Frontal cortex (tissue), 4 donors: Measurements from ENCODE around the gene TLK2. TPM values are rescaled to one million over a fixed set of nuclear protein-coding genes. Genes with fewer than 3 reads are reported as not detected.
"Not testable (repeated sequence)": the region's sequence is repeated elsewhere in the genome, so short reads cannot be mapped to it uniquely, and the experiment has no call there.

Source experiments
- DNase-seq, 2 donors: peaks; one replicate each; pipeline ENCODE4 v3.0.0; 2012; ENCODE audit warnings: low spot score in 2 of 2
- FAIRE-seq: peaks from 2 replicates; lab custom pipeline; 2012; peaks lifted over from hg19 to GRCh38; lab: Jason Lieb, UNC
- total RNA-seq: library from RNA; depleted of rRNA; stranded (reverse); fragments of >200 nt; gene quantifications from one replicate; pipeline ENCODE4 v1.2.3, GENCODE V29; 2014
- donor health status: control.
- donor health status: control.
- donor health status: control.

Gene TLK2
- total RNA-seq, 1 donor from 2014 or later: 79.5 TPM

GRCh38 chr17:62478880-62479638 lies 434 bp downstream of the TLK2 start:
- FAIRE-seq: not testable (repeated sequence)
- DNase-seq: peak; percentile 29 to 48

- not testable (repeated sequence) for DNase-seq, FAIRE-seq
These were observed 1.1 kb downstream of the TLK2 start for GRCh38 chr17:62479639-62480258.

- not testable (repeated sequence) for FAIRE-seq, DNase-seq
These were observed 3.9 kb downstream of the TLK2 start for GRCh38 chr17:62482553-62482952.

GRCh38 chr17:62490990-62491389 lies 12.4 kb downstream of the TLK2 start:
- not testable (repeated sequence) for FAIRE-seq

GRCh38 chr17:62493049-62493655 lies 14.5 kb downstream of the TLK2 start:
- not testable (repeated sequence) for FAIRE-seq, DNase-seq

More at GRCh38 chr17:62490990-62491389, 12.4 kb downstream of the TLK2 start:
- not testable (repeated sequence) for DNase-seq

- DNase-seq, FAIRE-seq: not testable (repeated sequence)
These were observed 15.4 kb downstream of the TLK2 start for GRCh38 chr17:62494073-62494472.

GRCh38 chr17:62496344-62496743 lies 17.7 kb downstream of the TLK2 start:
- FAIRE-seq: not testable (repeated sequence)

GRCh38 chr17:62498796-62499195 lies 20.2 kb downstream of the TLK2 start:
- DNase-seq, FAIRE-seq: not testable (repeated sequence)

More at GRCh38 chr17:62496344-62496743, 17.7 kb downstream of the TLK2 start:
- DNase-seq: not testable (repeated sequence)

GRCh38 chr17:62500463-62500862 lies 21.8 kb downstream of the TLK2 start:
- not testable (repeated sequence) for FAIRE-seq, DNase-seq

- not testable (repeated sequence) for DNase-seq, FAIRE-seq
These were observed 26.2 kb downstream of the TLK2 start for GRCh38 chr17:62504857-62505256.

- DNase-seq, FAIRE-seq: not testable (repeated sequence)
These were observed 28.7 kb downstream of the TLK2 start for GRCh38 chr17:62507191-62507836.

- not testable (repeated sequence) for FAIRE-seq, DNase-seq
These were observed 31.7 kb downstream of the TLK2 start for GRCh38 chr17:62510247-62510819.

GRCh38 chr17:62511014-62511413 lies 32.4 kb downstream of the TLK2 start:
- not testable (repeated sequence) for DNase-seq, FAIRE-seq

- not testable (repeated sequence) for DNase-seq, FAIRE-seq
These were observed 37.8 kb downstream of the TLK2 start for GRCh38 chr17:62516376-62516775.

- not testable (repeated sequence) for FAIRE-seq
These were observed 42.7 kb downstream of the TLK2 start for GRCh38 chr17:62521295-62521694.

GRCh38 chr17:62524077-62524476 lies 45.5 kb downstream of the TLK2 start:
- not testable (repeated sequence) for FAIRE-seq, DNase-seq

More at GRCh38 chr17:62521295-62521694, 42.7 kb downstream of the TLK2 start:
- not testable (repeated sequence) for DNase-seq

GRCh38 chr17:62525317-62525716 lies 46.7 kb downstream of the TLK2 start:
- not testable (repeated sequence) for DNase-seq, FAIRE-seq

GRCh38 chr17:62530936-62531335 lies 52.3 kb downstream of the TLK2 start:
- DNase-seq, FAIRE-seq: not testable (repeated sequence)

GRCh38 chr17:62536557-62536956 lies 57.9 kb downstream of the TLK2 start:
- DNase-seq, FAIRE-seq: not testable (repeated sequence)
